Mesodermal cell (in vitro differentiated cells): ENCODE data around the gene SRGAP2C.
"Not testable (repeated sequence)": the region's sequence is repeated elsewhere in the genome, so short reads cannot be mapped to it uniquely, and the experiment has no call there.

ENCODE experiments used
- H3K27ac ChIP-seq: 2 replicates; pipeline ENCODE4 v1.7.0; 2013; ENCODE audit warnings: mild to moderate bottlenecking, low read depth, low read length, moderate library complexity; ENCODE audit not compliant: severe bottlenecking
- H3K36me3 ChIP-seq: 2 replicates; pipeline ENCODE4 v1.7.1; 2013; ENCODE audit warnings: mild to moderate bottlenecking, low read length, moderate library complexity; ENCODE audit not compliant: control insufficient read depth, insufficient read depth
- H3K4me1 ChIP-seq: one replicate; pipeline ENCODE4 v1.7.1; 2013; ENCODE audit warnings: mild to moderate bottlenecking, low read length; ENCODE audit not compliant: insufficient read depth, control insufficient read depth, poor library complexity, severe bottlenecking
- H3K4me3 ChIP-seq: 2 replicates; pipeline ENCODE4 v1.7.0; 2013; ENCODE audit warnings: low read length, control low read depth, mild to moderate bottlenecking; ENCODE audit not compliant: insufficient read depth, poor library complexity, severe bottlenecking; ENCODE audit errors: extremely low read depth
- H3K9me3 ChIP-seq: 2 replicates; pipeline ENCODE4 v1.7.1; 2013; ENCODE audit warnings: mild to moderate bottlenecking, low read length, moderate library complexity; ENCODE audit not compliant: control insufficient read depth
- WGBS, 2 experiments: methylation state at CpG; one replicate each; pipeline ENCODE4 v1.1.5; 2013; ENCODE audit warnings: missing lambda C conversion rate in 2 of 2; ENCODE audit not compliant: insufficient coverage in 2 of 2; 5-methylcytosine and 5-hydroxymethylcytosine counted together

The SRGAP2C gene

DNA sequence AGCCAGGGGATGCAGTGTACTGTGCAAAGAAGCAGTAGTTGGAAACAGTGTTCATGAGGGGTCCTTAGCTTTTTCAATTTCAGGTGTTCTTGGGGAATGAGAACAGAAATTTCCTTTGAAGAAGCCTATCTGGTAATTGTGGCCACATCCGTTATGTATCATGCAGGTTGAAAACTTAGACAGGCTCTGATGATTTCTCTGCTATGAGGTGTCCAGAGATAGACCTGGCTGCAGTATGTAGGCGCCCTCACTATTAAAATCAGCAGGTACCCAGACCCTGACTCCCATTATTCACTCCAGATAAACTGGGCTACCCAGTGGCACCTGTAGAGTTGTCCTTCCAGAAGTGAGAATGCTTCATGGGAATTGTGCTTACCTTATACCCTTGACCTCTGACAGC, 7.7 kb downstream of the SRGAP2C start:
- not testable (repeated sequence) for H3K27ac ChIP-seq, H3K4me1 ChIP-seq, H3K9me3 ChIP-seq, H3K4me3 ChIP-seq, H3K36me3 ChIP-seq
- no CpG with 5 or more reads among the region's 2 CpGs for WGBS, 2 experiments

DNA sequence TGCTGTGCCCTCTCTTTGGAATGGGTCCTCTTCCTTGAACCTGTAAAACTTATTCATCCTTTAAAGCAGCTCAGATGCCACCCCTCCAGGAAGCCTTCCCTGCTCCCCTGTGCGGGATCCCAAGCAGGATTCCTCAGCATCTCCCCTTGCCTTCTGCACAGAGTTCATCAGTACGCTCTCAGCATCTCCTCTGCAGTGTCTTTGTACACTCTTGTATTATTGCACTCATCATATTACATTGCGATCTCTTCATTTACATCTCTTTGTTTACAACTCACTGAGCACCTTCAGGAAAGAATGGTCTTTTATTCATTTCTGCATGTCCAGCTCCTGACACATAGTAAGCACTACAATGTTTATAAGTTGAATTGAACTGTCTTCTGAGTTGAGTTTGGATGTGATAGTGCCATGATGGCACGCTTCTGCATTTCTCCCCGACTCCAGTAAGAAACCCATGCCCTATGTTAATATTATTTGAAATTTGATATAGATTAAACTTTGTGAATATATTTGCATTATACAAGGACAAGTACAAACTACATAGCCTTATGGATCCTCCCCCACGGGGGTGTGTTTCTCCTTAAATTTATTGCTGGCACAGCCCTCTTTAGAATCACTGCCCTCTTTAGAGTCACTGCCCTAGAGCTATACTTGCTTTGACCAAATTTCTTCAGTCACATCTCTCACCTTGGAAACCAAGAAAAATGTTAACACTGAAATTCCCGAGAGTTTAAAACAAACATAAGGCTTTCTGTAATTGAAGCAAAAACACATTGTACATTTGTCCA, 12.5 kb downstream of the SRGAP2C start:
- not testable (repeated sequence) for H3K4me1 ChIP-seq, H3K4me3 ChIP-seq, H3K36me3 ChIP-seq, H3K9me3 ChIP-seq, H3K27ac ChIP-seq
- WGBS, 2 experiments, result no CpG with 5 or more reads among the region's 7 CpGs

DNA sequence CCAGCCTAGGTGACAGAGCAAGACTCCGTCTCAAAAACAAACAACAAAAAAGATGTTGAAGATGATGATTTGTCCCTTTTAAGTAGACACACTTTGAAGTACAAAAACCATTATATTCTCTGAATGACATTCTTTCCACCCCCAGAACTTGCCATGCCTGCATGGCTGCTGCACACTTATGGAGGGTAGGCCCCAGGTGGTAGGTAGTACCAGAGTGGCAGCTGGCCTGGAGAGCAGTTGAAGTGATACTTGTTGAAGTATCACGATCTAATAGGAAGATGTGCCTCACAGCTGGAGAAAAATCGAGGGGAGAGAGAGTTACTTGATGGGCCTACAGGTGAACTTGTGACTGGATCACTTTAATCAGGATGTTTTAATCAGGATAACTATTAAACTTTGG, 15.0 kb downstream of the SRGAP2C start:
- not testable (repeated sequence) for H3K4me3 ChIP-seq, H3K36me3 ChIP-seq, H3K9me3 ChIP-seq, H3K27ac ChIP-seq, H3K4me1 ChIP-seq
- no CpG with 5 or more reads among the region's 3 CpGs for WGBS, 2 experiments

DNA sequence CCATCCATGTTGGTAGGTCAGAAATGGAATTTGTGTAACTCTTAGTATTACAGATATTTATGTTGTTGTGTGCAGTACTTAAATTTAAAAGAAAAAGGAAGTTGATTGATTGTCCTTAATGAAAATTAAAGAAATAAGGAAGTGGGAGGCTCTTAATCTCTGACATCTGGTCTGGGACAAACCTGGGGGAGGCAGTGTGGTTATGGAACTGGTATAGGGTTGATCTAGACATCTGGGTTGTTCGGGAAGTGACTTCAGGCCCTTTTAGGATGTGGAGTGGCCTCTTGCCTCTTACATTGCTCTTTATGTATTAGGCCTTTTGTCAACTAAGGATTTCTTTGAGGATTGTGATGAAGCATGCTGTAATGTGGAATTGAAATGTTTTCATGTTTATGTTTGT, 15.5 kb downstream of the SRGAP2C start:
- H3K36me3 ChIP-seq, H3K4me3 ChIP-seq, H3K4me1 ChIP-seq, H3K9me3 ChIP-seq, H3K27ac ChIP-seq: not testable (repeated sequence)
- WGBS, 2 experiments, result no CpG with 5 or more reads among the region's 1 CpG

DNA sequence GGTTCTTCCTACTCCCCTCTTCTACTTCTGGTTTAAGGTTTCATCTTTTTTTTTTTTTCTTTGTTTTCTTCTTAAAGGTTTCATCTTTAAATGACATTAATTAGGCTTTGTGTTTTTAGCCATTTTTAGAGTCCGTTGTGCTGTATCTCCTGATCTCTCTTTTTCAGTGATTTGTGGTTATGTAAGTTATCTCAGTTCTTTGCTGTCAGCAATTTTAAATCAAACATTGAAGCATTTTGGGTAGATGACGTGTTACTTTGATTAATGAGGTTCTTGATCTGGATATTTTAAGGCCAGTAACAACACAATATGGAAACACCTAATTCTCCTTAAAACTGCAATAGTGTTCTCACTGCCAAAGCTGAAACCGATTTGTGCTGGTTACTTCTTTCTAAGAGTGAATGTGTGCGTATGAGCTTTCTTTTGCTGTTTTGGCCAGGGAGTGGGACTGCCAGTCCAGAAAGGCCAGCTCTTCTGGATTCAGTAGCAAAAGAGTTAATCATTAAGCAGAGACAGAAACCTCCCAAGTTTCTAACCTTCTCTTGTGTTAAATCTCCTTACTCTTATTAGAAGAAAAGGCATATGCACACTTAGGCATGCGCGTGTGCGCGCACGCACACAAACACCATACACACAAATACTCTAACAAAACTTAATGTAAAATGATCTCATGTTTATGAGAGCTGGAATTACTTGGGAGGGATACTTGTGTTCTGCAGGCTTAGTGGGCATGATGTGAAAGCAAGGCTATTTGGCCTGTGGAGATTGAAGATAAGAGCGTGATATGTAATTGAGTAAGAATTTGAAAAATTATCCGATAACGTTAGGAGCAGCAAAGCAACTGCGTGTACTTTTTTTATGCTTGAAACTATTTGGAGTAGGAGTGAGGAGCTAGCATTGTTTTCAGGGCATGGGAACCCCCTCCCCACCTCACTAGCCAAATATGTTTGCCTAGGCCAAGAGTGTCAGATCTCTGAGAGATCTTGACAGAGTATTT, 16.5 kb downstream of the SRGAP2C start:
- no CpG with 5 or more reads among the region's 13 CpGs for whole genome bisulfite sequencing, 2 experiments
- not testable (repeated sequence) for H3K4me3 ChIP-seq, H3K27ac ChIP-seq

DNA sequence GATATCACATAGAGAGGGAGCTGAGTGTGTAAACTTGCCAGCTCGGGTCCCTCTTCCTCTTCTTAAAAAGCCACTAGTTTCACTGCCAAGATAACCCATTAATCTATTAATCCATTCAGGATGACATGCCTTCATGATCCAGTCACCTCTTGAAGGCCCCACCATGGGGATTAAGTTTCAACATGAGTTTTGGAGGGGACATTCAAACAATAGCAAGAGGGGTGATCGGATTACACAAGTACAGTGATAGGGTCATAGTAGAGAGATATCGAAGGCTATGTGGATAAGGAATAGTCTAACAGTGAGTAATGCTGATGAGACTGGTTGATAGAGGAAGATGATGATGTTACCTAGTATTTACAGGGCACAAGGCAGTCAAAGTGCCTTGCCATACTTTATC, 18.2 kb downstream of the SRGAP2C start:
- not testable (repeated sequence) for H3K9me3 ChIP-seq, H3K4me3 ChIP-seq, H3K4me1 ChIP-seq, H3K36me3 ChIP-seq, H3K27ac ChIP-seq
- WGBS, 2 experiments, result no CpG with 5 or more reads among the region's 3 CpGs

More for the DNA sequence above, 16.5 kb downstream of the SRGAP2C start:
- H3K36me3 ChIP-seq, H3K4me1 ChIP-seq, H3K9me3 ChIP-seq: not testable (repeated sequence)

DNA sequence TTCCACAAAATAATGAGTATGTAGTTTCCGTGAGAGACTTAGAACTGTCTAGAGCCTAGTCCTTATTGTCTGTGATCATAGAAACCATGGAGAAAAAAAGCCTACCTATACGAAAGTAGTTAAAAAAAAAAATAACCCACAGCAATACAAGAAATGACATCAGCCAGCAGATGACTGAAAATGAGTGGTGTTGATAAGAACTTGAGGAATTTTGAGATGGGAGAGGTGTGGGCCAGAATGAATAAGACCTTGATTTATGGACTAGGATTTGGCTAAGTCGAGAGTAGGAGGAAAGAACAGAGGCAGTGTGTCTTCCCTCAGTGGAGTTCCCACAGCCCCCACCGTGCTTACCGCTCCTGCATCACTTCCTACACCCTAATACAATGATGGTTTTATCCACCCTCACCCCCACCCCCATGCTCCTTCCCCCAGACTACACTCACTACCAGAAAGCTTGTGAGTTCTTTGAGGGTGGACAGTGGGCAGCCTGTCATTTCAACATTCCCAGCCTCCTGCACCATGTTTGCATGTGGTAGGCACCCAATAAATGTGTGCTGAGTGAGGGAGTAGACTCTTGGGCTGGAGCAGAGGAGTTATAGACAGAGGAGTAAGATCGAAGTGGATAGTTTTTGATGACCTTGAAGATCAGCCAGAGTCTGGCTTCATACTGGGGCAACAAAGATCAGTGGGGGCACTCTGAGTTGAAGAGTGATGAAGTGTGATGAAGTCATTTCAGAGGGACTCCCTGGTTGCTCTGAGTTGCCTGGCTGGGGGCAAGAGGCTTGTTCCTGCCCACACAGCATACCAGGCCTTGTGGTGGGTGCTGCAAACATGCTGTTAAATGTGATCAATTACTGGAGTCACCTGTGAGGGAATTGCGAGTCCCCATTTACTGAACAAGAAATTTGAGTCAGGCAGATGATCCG, 21.3 kb downstream of the SRGAP2C start:
- not testable (repeated sequence) for H3K4me1 ChIP-seq, H3K36me3 ChIP-seq, H3K27ac ChIP-seq, H3K4me3 ChIP-seq, H3K9me3 ChIP-seq
- 83 to 100% methylated on average over 1 of the region's 8 CpGs for WGBS, 2 experiments

DNA sequence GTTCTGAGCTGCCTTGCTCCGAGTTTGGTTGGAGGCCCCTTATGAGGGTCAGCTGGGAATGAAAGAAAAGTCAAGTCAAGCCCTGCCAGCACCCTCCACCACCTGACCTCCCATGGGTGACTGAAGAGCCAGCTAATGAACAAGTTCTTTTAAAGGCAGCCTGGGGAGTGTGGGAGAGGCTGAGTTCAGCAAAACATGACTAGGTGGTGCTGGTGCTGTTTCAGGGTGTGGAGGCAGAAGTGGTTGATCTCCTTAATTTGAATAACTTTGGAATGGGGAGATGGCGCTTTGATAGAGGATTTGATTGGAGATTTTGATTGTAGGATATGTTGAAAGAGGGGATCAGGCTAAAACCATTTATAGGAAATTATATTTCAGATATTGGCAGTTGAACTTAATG, 22.6 kb downstream of the SRGAP2C start:
- not testable (repeated sequence) for H3K9me3 ChIP-seq, H3K36me3 ChIP-seq, H3K27ac ChIP-seq, H3K4me3 ChIP-seq, H3K4me1 ChIP-seq
- WGBS, 2 experiments, result no CpG with 5 or more reads among the region's 2 CpGs

DNA sequence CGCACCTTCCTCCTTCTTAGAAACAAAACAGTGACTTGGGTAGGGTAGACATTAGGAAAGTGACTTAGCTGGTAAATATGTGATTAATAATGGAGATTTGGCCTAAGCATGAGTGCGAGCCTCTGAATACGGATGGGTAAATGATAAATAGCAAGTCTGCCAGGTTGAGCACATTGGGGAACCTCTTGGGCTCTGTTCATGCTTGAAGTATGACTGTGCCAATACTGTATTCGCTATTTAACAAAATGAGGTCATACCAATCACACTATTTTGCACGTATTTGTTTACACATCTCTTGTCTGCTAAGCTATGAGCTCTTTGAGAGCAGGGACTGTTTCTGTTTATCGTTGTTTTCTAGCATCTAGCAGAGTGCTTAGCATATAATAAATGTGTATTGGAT, 23.6 kb downstream of the SRGAP2C start:
- H3K36me3 ChIP-seq, H3K4me3 ChIP-seq, H3K27ac ChIP-seq, H3K4me1 ChIP-seq, H3K9me3 ChIP-seq: not testable (repeated sequence)
- no CpG with 5 or more reads among the region's 6 CpGs for WGBS, 2 experiments

DNA sequence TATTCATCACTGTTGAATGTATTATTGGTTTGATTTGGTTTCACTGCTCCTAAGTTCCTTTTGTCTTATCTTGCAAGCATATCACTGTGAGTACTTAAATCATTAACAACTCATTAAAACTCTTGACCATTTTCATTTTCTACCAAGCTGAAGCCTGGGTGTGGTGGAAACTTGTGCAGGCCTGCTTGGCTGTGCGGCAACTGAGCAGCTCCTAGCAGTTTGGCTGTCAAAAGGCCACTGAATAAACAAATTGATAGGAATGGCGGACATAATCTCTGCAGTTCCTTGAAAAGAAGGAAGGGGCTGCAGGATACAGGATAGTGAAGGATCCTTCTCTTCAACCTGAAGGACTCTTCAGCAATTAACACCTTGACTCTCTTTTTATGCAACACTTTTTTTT, 26.0 kb downstream of the SRGAP2C start:
- not testable (repeated sequence) for H3K4me3 ChIP-seq, H3K27ac ChIP-seq, H3K9me3 ChIP-seq, H3K4me1 ChIP-seq, H3K36me3 ChIP-seq
- WGBS, 2 experiments, result no CpG with 5 or more reads among the region's 2 CpGs
